ENCODE results near the gene CARS2.

CARS2 gene

DNA sequence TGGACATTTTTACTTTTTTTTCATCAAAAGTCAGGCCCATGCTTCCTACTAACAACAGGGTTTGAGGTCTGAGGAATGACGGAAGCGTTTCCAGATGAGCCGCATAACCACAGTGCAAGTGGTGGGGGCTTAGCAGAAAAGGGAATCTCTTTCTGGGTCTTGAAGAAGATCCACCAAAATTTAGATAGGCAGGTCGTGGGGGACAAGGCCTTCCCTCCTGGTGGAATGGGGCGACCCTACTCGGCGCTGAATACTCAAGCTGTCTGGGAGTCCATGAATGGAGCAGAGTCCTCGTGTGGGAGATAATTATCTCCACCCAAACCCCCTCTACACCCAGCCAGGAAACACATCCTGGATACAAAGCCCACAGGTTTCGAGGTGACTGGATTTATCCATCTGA, 36.9 kb downstream of the CARS2 start:
- Histone ChIP-seq H3K9me3 (ENCODE audit: insufficient read depth, low read length, severe bottlenecking) (no peaks in the 10 kb centered on the region), H3K4me1 (ENCODE audit: insufficient read depth, low read length) (no peaks in the 10 kb centered on the region), H3K36me3 (ENCODE audit: insufficient read depth, low read length) (peaks cover 60% of the 10 kb centered on the region), H3K27me3 (ENCODE audit: insufficient read depth, low read length, poor library complexity) (no peaks in the 10 kb centered on the region), H3K4me2 (ENCODE audit: insufficient read depth, low read length) (no peak overlapping the region), H3K4me3 (ENCODE audit: low read depth in 1 of 2, low read length in 2 of 2) (no peak overlapping the region), H2AFZ (ENCODE audit: low read depth, low read length) (no peak overlapping the region), H3K79me2 (ENCODE audit: insufficient read depth, low read length) (no peaks in the 10 kb centered on the region), H4K20me1 (ENCODE audit: insufficient read depth, low read length) (no peaks in the 10 kb centered on the region), H3K27ac (ENCODE audit: low read length) (no peak overlapping the region), H3K9ac (ENCODE audit: low read depth, low read length) (no peak overlapping the region)
- no peak for TF ChIP-seq EZH2 (IDR thresholded peaks at IDR 0.05; ENCODE audit: borderline replicate concordance, low read depth, low read length, severe bottlenecking)
- TF ChIP-seq, protein P1, sequence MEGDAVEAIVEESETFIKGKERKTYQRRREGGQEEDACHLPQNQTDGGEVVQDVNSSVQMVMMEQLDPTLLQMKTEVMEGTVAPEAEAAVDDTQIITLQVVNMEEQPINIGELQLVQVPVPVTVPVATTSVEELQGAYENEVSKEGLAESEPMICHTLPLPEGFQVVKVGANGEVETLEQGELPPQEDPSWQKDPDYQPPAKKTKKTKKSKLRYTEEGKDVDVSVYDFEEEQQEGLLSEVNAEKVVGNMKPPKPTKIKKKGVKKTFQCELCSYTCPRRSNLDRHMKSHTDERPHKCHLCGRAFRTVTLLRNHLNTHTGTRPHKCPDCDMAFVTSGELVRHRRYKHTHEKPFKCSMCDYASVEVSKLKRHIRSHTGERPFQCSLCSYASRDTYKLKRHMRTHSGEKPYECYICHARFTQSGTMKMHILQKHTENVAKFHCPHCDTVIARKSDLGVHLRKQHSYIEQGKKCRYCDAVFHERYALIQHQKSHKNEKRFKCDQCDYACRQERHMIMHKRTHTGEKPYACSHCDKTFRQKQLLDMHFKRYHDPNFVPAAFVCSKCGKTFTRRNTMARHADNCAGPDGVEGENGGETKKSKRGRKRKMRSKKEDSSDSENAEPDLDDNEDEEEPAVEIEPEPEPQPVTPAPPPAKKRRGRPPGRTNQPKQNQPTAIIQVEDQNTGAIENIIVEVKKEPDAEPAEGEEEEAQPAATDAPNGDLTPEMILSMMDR (IDR thresholded peaks at IDR 0.05; ENCODE audit: borderline replicate concordance, extremely low read depth, low read length, poor library complexity, severe bottlenecking) = no peak
- no peak for DNase-seq
- no peak for ATAC-seq (ENCODE audit: insufficient read depth, low read depth)

DNA sequence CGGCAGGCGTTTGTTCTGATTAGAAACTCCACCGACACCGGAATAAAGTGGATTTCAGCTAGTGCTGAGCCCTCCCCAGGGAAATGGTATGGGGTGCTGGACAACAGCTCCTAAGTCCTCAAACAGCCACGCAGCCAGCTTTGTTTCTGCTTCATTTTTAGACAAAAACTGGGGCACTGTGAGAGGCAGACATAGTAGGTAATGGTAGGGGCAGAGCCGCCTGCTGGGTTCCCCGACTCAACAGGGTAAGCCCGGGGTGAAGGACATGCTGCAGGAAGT, 39.7 kb downstream of the CARS2 start:
- H4K20me1 ChIP-seq (ENCODE audit: insufficient read depth, low read length) = no peaks in the 10 kb centered on the region
- no peak for DNase-seq
- no peaks in the 10 kb centered on the region for H3K79me2 ChIP-seq (ENCODE audit: insufficient read depth, low read length)
- H3K36me3 ChIP-seq (ENCODE audit: insufficient read depth, low read length) = peaks cover 89% of the 10 kb centered on the region
- H3K9me3 ChIP-seq (ENCODE audit: insufficient read depth, low read length, severe bottlenecking) = peaks cover 9% of the 10 kb centered on the region
- no peaks in the 10 kb centered on the region for H3K4me1 ChIP-seq (ENCODE audit: insufficient read depth, low read length)
- no peak for TF ChIP-seq EZH2 (IDR thresholded peaks at IDR 0.05; ENCODE audit: borderline replicate concordance, low read depth, low read length, severe bottlenecking)
- TF ChIP-seq, protein P1 (IDR thresholded peaks at IDR 0.05; ENCODE audit: borderline replicate concordance, extremely low read depth, low read length, poor library complexity, severe bottlenecking) = no peak
- no peaks in the 10 kb centered on the region for H3K27me3 ChIP-seq (ENCODE audit: insufficient read depth, low read length, poor library complexity)
- H2AFZ ChIP-seq (ENCODE audit: low read depth, low read length) = no peak overlapping the region
- H3K4me2 ChIP-seq (ENCODE audit: insufficient read depth, low read length) = no peak overlapping the region
- no peak overlapping the region for H3K9ac ChIP-seq (ENCODE audit: low read depth, low read length)
- no peak overlapping the region for H3K4me3 ChIP-seq (ENCODE audit: low read depth in 1 of 2, low read length in 2 of 2)
- H3K27ac ChIP-seq (ENCODE audit: low read length) = no peak overlapping the region
- ATAC-seq (ENCODE audit: insufficient read depth, low read depth) = no peak

DNA sequence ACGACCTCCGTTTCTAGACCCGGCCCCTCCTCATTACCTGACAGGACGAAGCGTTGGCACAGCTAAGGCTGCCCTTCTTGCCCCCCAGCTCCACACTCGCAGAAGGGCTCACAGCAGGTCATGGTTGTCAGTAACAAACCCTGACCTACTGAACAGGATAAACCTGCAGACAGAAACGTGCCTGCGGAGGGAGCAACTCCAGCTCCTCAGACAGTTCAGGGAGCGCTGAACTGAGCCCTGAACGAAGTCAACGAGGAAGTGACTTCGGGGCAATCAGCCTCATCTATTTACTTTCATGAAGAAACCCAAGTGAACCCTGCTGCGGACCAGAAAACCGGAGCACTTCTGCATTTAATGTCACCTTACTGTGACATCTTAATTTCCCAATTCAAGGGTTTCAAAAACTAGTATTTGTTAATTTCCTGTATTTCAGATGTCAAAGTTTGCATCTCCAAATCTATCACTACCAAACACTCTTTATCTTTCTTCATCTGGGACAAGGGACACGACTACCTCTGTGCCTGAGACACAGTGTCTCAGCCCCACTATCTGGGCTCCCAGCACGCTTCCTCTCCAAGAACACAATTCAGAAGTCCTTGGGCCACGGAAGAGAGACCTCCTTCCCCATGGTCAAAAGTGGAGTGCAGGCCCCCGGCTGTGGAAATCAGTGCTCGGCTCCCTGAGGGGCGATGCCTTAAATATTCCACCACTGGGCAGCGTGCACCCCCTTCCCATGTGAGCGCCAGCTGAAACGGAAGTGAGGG, 40.2 kb downstream of the CARS2 start:
- Histone ChIP-seq H3K4me2 (ENCODE audit: insufficient read depth, low read length) (no peak overlapping the region), H3K79me2 (ENCODE audit: insufficient read depth, low read length) (no peaks in the 10 kb centered on the region), H3K4me1 (ENCODE audit: insufficient read depth, low read length) (no peaks in the 10 kb centered on the region), H3K27ac (ENCODE audit: low read length) (no peak overlapping the region), H3K27me3 (ENCODE audit: insufficient read depth, low read length, poor library complexity) (no peaks in the 10 kb centered on the region), H3K36me3 (ENCODE audit: insufficient read depth, low read length) (peaks cover 92% of the 10 kb centered on the region), H3K4me3 (ENCODE audit: low read depth in 1 of 2, low read length in 2 of 2) (no peak overlapping the region), H2AFZ (ENCODE audit: low read depth, low read length) (no peak overlapping the region), H4K20me1 (ENCODE audit: insufficient read depth, low read length) (no peaks in the 10 kb centered on the region), H3K9me3 (ENCODE audit: insufficient read depth, low read length, severe bottlenecking) (peaks cover 13% of the 10 kb centered on the region), H3K9ac (ENCODE audit: low read depth, low read length) (no peak overlapping the region)
- DNase-seq (no peak), ATAC-seq (ENCODE audit: insufficient read depth, low read depth) (no peak)
- TF ChIP-seq, protein P1 (IDR thresholded peaks at IDR 0.05; ENCODE audit: borderline replicate concordance, extremely low read depth, low read length, poor library complexity, severe bottlenecking) = no peak
- no peak for TF ChIP-seq EZH2 (IDR thresholded peaks at IDR 0.05; ENCODE audit: borderline replicate concordance, low read depth, low read length, severe bottlenecking)

All from DND-41 (cell line).